PC-3 (cell line): Measurements from ENCODE around the gene PDCD2.

ENCODE experiments used
- CTCF ChIP-seq: fragments of 300-600 bp; sonication (generic); conservative IDR thresholded peaks from 2 replicates; pipeline ENCODE4 v1.5.1; 2017; ENCODE audit warnings: antibody characterized with exemption, low read depth, mild to moderate bottlenecking, low read length
- EZH2phosphoT487 ChIP-seq: fragments of 300-600 bp; sonication (generic); IDR thresholded peaks from 2 replicates; pipeline ENCODE4 v1.6.1; 2018; ENCODE audit warnings: mild to moderate bottlenecking, antibody characterized with exemption, low read length, borderline replicate concordance

- TF ChIP-seq CTCF: no peak
- no peak for TF ChIP-seq EZH2phosphoT487
These were observed 50.6 kb downstream of the PDCD2 start for GRCh38 chr6:170533792-170534191.
